H1 (cell line): ENCODE data around the gene CUEDC1. TPM values are rescaled to one million over a fixed set of nuclear protein-coding genes. Genes with fewer than 3 reads are reported as not detected.
A peak's percentile ranks its signal among the peaks of the same experiment; 100 is the strongest.

Experiments used
- CTCF ChIA-PET: fragments of 300-600 bp; sonication (Branson Sonifier 250); formaldehyde crosslinking; loops from one replicate; lab custom pipeline; 2021; ENCODE audit not compliant: partially characterized antibody; lab: Charles Lee
- POLR2A ChIA-PET: fragments of 300-600 bp; sonication (Branson Sonifier 250); formaldehyde crosslinking; loops from one replicate; lab custom pipeline; 2021; ENCODE audit warnings: inconsistent platforms; ENCODE audit not compliant: partially characterized antibody; lab: Charles Lee
- DNase-seq, 2 experiments: peaks; one replicate each; pipeline versions ENCODE4 v3.0.0 to v3.0.0-alpha.2; 2010 to 2022; ENCODE audit warnings: low spot score in 2 of 2, low read depth in 1 of 2, mixed read lengths in 1 of 2
- FAIRE-seq: peaks from 2 replicates; lab custom pipeline; 2011; peaks lifted over from hg19 to GRCh38; lab: Jason Lieb, UNC
- H2AFZ ChIP-seq: 2 replicates; pipeline ENCODE4 v1.8.1; 2012; ENCODE audit warnings: low read length, inconsistent platforms
- H2AK5ac ChIP-seq: 2 replicates; pipeline ENCODE4 v1.6.1; 2013; ENCODE audit warnings: low read depth, low read length
- H2BK120ac ChIP-seq: replicated peaks from 2 replicates; pipeline ENCODE3; 2013; ENCODE audit warnings: low read depth, low read length, inconsistent platforms
- H2BK12ac ChIP-seq: 2 replicates; pipeline ENCODE4 v1.6.1; 2013; ENCODE audit warnings: low read depth, low read length
- H2BK15ac ChIP-seq: 2 replicates; pipeline ENCODE4 v1.6.1; 2013; ENCODE audit warnings: low read length
- H2BK20ac ChIP-seq: 2 replicates; pipeline ENCODE4 v1.6.1; 2013; ENCODE audit warnings: low read length
- H2BK5ac ChIP-seq: 2 replicates; pipeline ENCODE4 v1.6.1; 2013; ENCODE audit warnings: low read depth, low read length
- H3K14ac ChIP-seq: 2 replicates; pipeline ENCODE4 v1.6.1; 2013; ENCODE audit warnings: inconsistent platforms; ENCODE audit not compliant: insufficient read length
- H3K18ac ChIP-seq: 2 replicates; pipeline ENCODE4 v1.6.1; 2013; ENCODE audit warnings: low read length; ENCODE audit errors: extremely low read depth
- H3K23ac ChIP-seq: 2 replicates; pipeline ENCODE4 v1.6.1; 2013; ENCODE audit warnings: inconsistent platforms; ENCODE audit not compliant: insufficient read length
- H3K23me2 ChIP-seq: 2 replicates; pipeline ENCODE4 v1.6.1; 2013; ENCODE audit warnings: low read depth, low read length
- H3K27ac ChIP-seq: 2 replicates; pipeline ENCODE4 v1.6.1; 2011; ENCODE audit warnings: low read depth, low read length, inconsistent platforms
- H3K27me3 ChIP-seq, 4 experiments: replicated peaks in 1 of 4; 1 replicate in 1 of 4; 2 replicates in 3 of 4; pipeline versions ENCODE4 v1.6.1 to v1.8.1; 2011 to 2013; ENCODE audit warnings: low read length in 3 of 4, mild to moderate bottlenecking in 3 of 4, inconsistent platforms in 2 of 4, mixed read lengths in 2 of 4, moderate library complexity in 1 of 4; ENCODE audit not compliant: control insufficient read depth in 3 of 4, insufficient read depth in 3 of 4; ENCODE audit errors: extremely low read depth in 1 of 4
- H3K36me3 ChIP-seq, 4 experiments: 2 replicates each; pipeline versions ENCODE4 v1.6.1 to v1.8.1; 2011 to 2013; ENCODE audit warnings: mild to moderate bottlenecking in 4 of 4, low read length in 3 of 4, moderate library complexity in 2 of 4, control low read depth in 1 of 4, inconsistent platforms in 1 of 4; ENCODE audit not compliant: insufficient read depth in 4 of 4, control insufficient read depth in 2 of 4
- H3K4ac ChIP-seq: replicated peaks from 2 replicates; pipeline ENCODE3; 2013; ENCODE audit warnings: low read length, low read depth, mixed read lengths, inconsistent platforms; ENCODE audit not compliant: insufficient read length
- H3K4me1 ChIP-seq, 4 experiments: replicated peaks in 1 of 4; 1 replicate in 1 of 4; 2 replicates in 3 of 4; pipeline versions ENCODE4 v1.6.1 to v1.8.1; 2011 to 2013; ENCODE audit warnings: low read length in 3 of 4, inconsistent platforms in 2 of 4, mixed read lengths in 1 of 4; ENCODE audit not compliant: insufficient read depth in 4 of 4, control insufficient read depth in 3 of 4
- H3K4me2 ChIP-seq, 2 experiments: 2 replicates each; pipeline versions ENCODE4 v1.6.1 to v1.8.1; 2011 to 2013; ENCODE audit warnings: low read depth in 2 of 2, low read length in 2 of 2, control low read depth in 1 of 2, inconsistent platforms in 1 of 2, mild to moderate bottlenecking in 1 of 2; ENCODE audit not compliant: insufficient read depth in 1 of 2
- H3K4me3 ChIP-seq, 4 experiments: fragments of 200-600, 300-600 bp in 1 of 4; sonication (generic), shearing (Covaris generic), sonication (Bioruptor Twin) in 1 of 4; 2 replicates each; pipeline versions ENCODE4 v1.5.1 to v1.8.1; 2011 to 2016; ENCODE audit warnings: low read length in 4 of 4, low read depth in 3 of 4, control low read depth in 2 of 4, inconsistent platforms in 2 of 4, mild to moderate bottlenecking in 2 of 4, mixed read lengths in 1 of 4, moderate library complexity in 1 of 4; ENCODE audit not compliant: insufficient read depth in 2 of 4; ENCODE audit errors: extremely low read depth in 1 of 4
- H3K56ac ChIP-seq: replicated peaks from 2 replicates; pipeline ENCODE3; 2013; ENCODE audit warnings: low read depth, mild to moderate bottlenecking, mixed read lengths, low read length, inconsistent platforms; ENCODE audit not compliant: insufficient read length
- H3K79me1 ChIP-seq: 2 replicates; pipeline ENCODE4 v1.6.1; 2013; ENCODE audit warnings: low read depth, low read length, control low read depth
- H3K79me2 ChIP-seq, 2 experiments: 2 replicates each; pipeline versions ENCODE4 v1.6.1 to v1.8.1; 2012 to 2013; ENCODE audit warnings: low read length in 2 of 2, mild to moderate bottlenecking in 2 of 2, inconsistent platforms in 1 of 2; ENCODE audit not compliant: insufficient read depth in 2 of 2, control insufficient read depth in 1 of 2
- H3K9ac ChIP-seq, 4 experiments: replicated peaks in 1 of 4; 1 replicate in 1 of 4; 2 replicates in 3 of 4; pipeline versions ENCODE4 v1.6.1 to v1.8.1; 2011 to 2013; ENCODE audit warnings: low read depth in 3 of 4, low read length in 3 of 4, control low read depth in 2 of 4, mild to moderate bottlenecking in 2 of 4, moderate library complexity in 2 of 4, inconsistent platforms in 1 of 4; ENCODE audit errors: extremely low read depth in 1 of 4
- H3K9me3 ChIP-seq, 2 experiments: 2 replicates each; pipeline versions ENCODE4 v1.6.1 to v1.8.1; 2012 to 2013; ENCODE audit warnings: mild to moderate bottlenecking in 2 of 2, moderate library complexity in 2 of 2, control low read depth in 1 of 2, inconsistent platforms in 1 of 2, low read depth in 1 of 2, low read length in 1 of 2, mixed read lengths in 1 of 2; ENCODE audit not compliant: insufficient read depth in 2 of 2
- H4K20me1 ChIP-seq, 2 experiments: replicated peaks in 1 of 2; 2 replicates each; pipeline versions ENCODE3 to v1.8.1; 2011 to 2013; ENCODE audit warnings: inconsistent platforms in 2 of 2, low read length in 2 of 2, mild to moderate bottlenecking in 1 of 2; ENCODE audit not compliant: insufficient read depth in 2 of 2, control insufficient read depth in 1 of 2
- H4K5ac ChIP-seq: 2 replicates; pipeline ENCODE4 v1.6.1; 2013; ENCODE audit warnings: low read length, low read depth, mixed read lengths, inconsistent platforms; ENCODE audit not compliant: insufficient read length
- H4K8ac ChIP-seq: 2 replicates; pipeline ENCODE4 v1.8.0; 2013; ENCODE audit warnings: mild to moderate bottlenecking, moderate library complexity, low read length, inconsistent platforms; ENCODE audit not compliant: insufficient read depth; ENCODE audit errors: extremely low read depth
- H4K91ac ChIP-seq: replicated peaks from 2 replicates; pipeline ENCODE3; 2013; ENCODE audit warnings: low read length, mixed read lengths, inconsistent platforms; ENCODE audit not compliant: insufficient read length
- BCL11A ChIP-seq, 2 experiments: IDR thresholded peaks; one replicate each; pipeline ENCODE4 v1.6.1; 2011; ENCODE audit warnings: low read depth in 2 of 2, low read length in 2 of 2, mild to moderate bottlenecking in 2 of 2
- CBX8 ChIP-seq: fragments of 300-800, 300-1000 bp; sonication (generic); IDR thresholded peaks from 2 replicates; pipeline ENCODE4 v1.7.1; 2016; ENCODE audit warnings: low read depth, low read length, borderline replicate concordance
- CHD2 ChIP-seq: IDR thresholded peaks from 2 replicates; pipeline ENCODE4 v1.6.1; 2012; ENCODE audit warnings: low read length, improper control_type of control experiment
- EGR1 ChIP-seq: IDR thresholded peaks from 2 replicates; pipeline ENCODE4 v1.6.1; 2011; ENCODE audit warnings: low read depth, low read length, borderline replicate concordance
- POLR2AphosphoS5 ChIP-seq: IDR thresholded peaks from 2 replicates; pipeline ENCODE4 v1.6.1; 2011; ENCODE audit warnings: low read depth, low read length
- RBBP5 ChIP-seq: IDR thresholded peaks from 2 replicates; pipeline ENCODE4 v1.7.1; 2012; ENCODE audit warnings: low read depth, mild to moderate bottlenecking, inconsistent platforms, low read length, moderate library complexity, borderline replicate concordance
- SP4 ChIP-seq: IDR thresholded peaks from 2 replicates; pipeline ENCODE4 v1.6.1; 2012; ENCODE audit warnings: low read length, inconsistent platforms
- SUZ12 ChIP-seq: fragments of 200-600 bp; sonication (generic); IDR thresholded peaks from 2 replicates; pipeline ENCODE4 v1.6.1; 2012; ENCODE audit warnings: mild to moderate bottlenecking, inconsistent platforms, low read length, moderate library complexity, mixed read lengths
- TAF7 ChIP-seq: optimal IDR thresholded peaks from 2 replicates; pipeline ENCODE3; 2011; ENCODE audit warnings: low read depth, mild to moderate bottlenecking, inconsistent platforms, low read length, moderate library complexity, borderline replicate concordance
- TBP ChIP-seq: IDR thresholded peaks from 2 replicates; pipeline ENCODE4 v1.6.1; 2011; ENCODE audit warnings: low read depth, low read length, improper control_type of control experiment
- TCF12 ChIP-seq: IDR thresholded peaks from 2 replicates; pipeline ENCODE4 v1.6.1; 2011; ENCODE audit warnings: low read depth, mild to moderate bottlenecking, low read length
- WGBS, 2 experiments: shearing (Covaris generic) in 1 of 2; methylation state at CpG; one replicate each; pipeline versions ENCODE4 v1.1.6 to v1.1.7; 2013 to 2015; ENCODE audit warnings: low lambda C conversion rate in 2 of 2, mixed read lengths in 2 of 2, inconsistent platforms in 1 of 2, low coverage in 1 of 2, missing lambda C conversion rate in 1 of 2; ENCODE audit not compliant: insufficient replicate concordance in 2 of 2, insufficient coverage in 1 of 2, insufficient read length in 1 of 2; ENCODE audit errors: extremely low coverage in 1 of 2, missing lambda C conversion rate in 1 of 2; 5-methylcytosine and 5-hydroxymethylcytosine counted together
- polyA plus RNA-seq, 7 experiments: library from polyadenylated mRNA; depleted of rRNA in 3 of 7; stranded (reverse) in 5 of 7; unstranded in 2 of 7; fragments of >200 nt in 5 of 7; fragments of 200-250 nt in 2 of 7; gene quantifications; 1 replicate in 5 of 7; 2 replicates in 1 of 7; 4 replicates in 1 of 7; pipeline versions ENCODE4 v1.2.1 to v1.2.3, GENCODE V29; 2011 to 2013; ENCODE audit warnings: missing spikeins in 2 of 7, mixed read lengths in 2 of 7
- total RNA-seq: library from RNA; stranded (reverse); fragmentation: NEBNext Ultra II Directional; extraction: Animal tissue kit (Norgen Biotek cat#: 25700); gene quantifications from 2 replicates; pipeline ENCODE4 v1.2.1, GENCODE V29; 2021
- TF ChIP-seq, protein P1 (sequence below): IDR thresholded peaks from 2 replicates; pipeline ENCODE4 v1.6.1; 2011; ENCODE audit warnings: low read depth, mild to moderate bottlenecking, low read length; ENCODE audit not compliant: insufficient read depth

Gene CUEDC1
- total and polyA plus RNA-seq, 2 of the 8 experiments (the other 6 are each of a cell fraction or from before 2014, with no cell fraction given), result 4.0 to 10.7 TPM

- no peaks in the 10 kb centered on the region for H3K9me3 ChIP-seq
- FAIRE-seq (no peak), DNase-seq (no peak)
- no peaks in the 10 kb centered on the region for H3K79me2 ChIP-seq
- H3K18ac ChIP-seq, result peak overlapping the region; percentile 75
- H4K20me1 ChIP-seq, result no peaks in the 10 kb centered on the region
- no peaks in the 10 kb centered on the region for H3K23me2 ChIP-seq
- H3K36me3 ChIP-seq, result no peaks in the 10 kb centered on the region; a peak in 1 of 8 replicates
- WGBS, 2 experiments, result 95% methylated on average over 13 of the region's 13 CpGs; no CpG with 5 or more reads in 1 of the 2 experiments
- H2BK120ac ChIP-seq, result no peak overlapping the region
- H3K14ac ChIP-seq, result no peak overlapping the region
- peak overlapping the region; percentile 58 for H2BK5ac ChIP-seq
- 0 out of 2 replicates have a peak overlapping the region, but pooled peaks have one; percentile 72 for H2BK15ac ChIP-seq
- no peak overlapping the region for H4K5ac ChIP-seq
- no peak overlapping the region for H2AFZ ChIP-seq
- H3K9ac ChIP-seq, result no peak overlapping the region
- no peak overlapping the region; a peak in 1 of 4 replicates for H3K4me2 ChIP-seq
- no peak overlapping the region for H4K8ac ChIP-seq
- peak overlapping the region; percentile 18; the same call in 1 of the 2 replicates for H2BK20ac ChIP-seq
- peak overlapping the region; percentile 22 for H4K91ac ChIP-seq
- H2BK12ac ChIP-seq, result peak overlapping the region; percentile 68; the same call in 1 of the 2 replicates
- ChIA-PET POLR2A (interaction anchor here (0.9 to 32.5 kb wide), 8 partner anchors 9 to 129 kb away, joined by 3 to 672 read pairs (median 5); partner anchors contain the start of genes SRSF1 and VEZF1), CTCF (interaction anchor here (0.6 to 20.7 kb wide), 17 partner anchors 9 to 242 kb away, joined by 3 to 221 read pairs (median 12); partner anchors contain the start of gene CUEDC1)
- no peak overlapping the region for H3K27ac ChIP-seq
- H3K4me3 ChIP-seq, result no peak overlapping the region
- no peaks in the 10 kb centered on the region for H3K79me1 ChIP-seq
- H2AK5ac ChIP-seq, result peak overlapping the region; percentile 82
- H3K23ac ChIP-seq, result no peak overlapping the region
- peaks cover 3 to 21% (median 14%) of the 10 kb centered on the region in 4 experiments for H3K4me1 ChIP-seq
- H3K56ac ChIP-seq, result no peak overlapping the region
- H3K27me3 ChIP-seq, result peaks cover 0 to 2% (median under 1%) of the 10 kb centered on the region in 4 experiments; a peak in 3 of 7 replicates
- H3K4ac ChIP-seq, result no peak overlapping the region
- TF ChIP-seq POLR2AphosphoS5 (no peak), SUZ12 (no peak), BCL11A (IDR thresholded peaks at IDR 0.05; ENCODE audit: low read depth in 2 of 2, low read length in 2 of 2) (no peak), CBX8 (no peak), CHD2 (no peak), TBP (no peak), TAF7 (no peak), SP4 (no peak), EGR1 (no peak), TCF12 (no peak), RBBP5 (no peak)
- TF ChIP-seq, protein P1, sequence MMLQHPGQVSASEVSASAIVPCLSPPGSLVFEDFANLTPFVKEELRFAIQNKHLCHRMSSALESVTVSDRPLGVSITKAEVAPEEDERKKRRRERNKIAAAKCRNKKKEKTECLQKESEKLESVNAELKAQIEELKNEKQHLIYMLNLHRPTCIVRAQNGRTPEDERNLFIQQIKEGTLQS, result no peak
Observed at GRCh38 chr17:57868910-57869616, 86.1 kb downstream of the CUEDC1 start.
